ENCODE results near the gene NUMB. TPM values are rescaled to one million over a fixed set of nuclear protein-coding genes. Genes with fewer than 3 reads are reported as not detected.

Gene NUMB
- total RNA-seq, 1 experiment from 2014 or later, result 46.5 TPM

DNA sequence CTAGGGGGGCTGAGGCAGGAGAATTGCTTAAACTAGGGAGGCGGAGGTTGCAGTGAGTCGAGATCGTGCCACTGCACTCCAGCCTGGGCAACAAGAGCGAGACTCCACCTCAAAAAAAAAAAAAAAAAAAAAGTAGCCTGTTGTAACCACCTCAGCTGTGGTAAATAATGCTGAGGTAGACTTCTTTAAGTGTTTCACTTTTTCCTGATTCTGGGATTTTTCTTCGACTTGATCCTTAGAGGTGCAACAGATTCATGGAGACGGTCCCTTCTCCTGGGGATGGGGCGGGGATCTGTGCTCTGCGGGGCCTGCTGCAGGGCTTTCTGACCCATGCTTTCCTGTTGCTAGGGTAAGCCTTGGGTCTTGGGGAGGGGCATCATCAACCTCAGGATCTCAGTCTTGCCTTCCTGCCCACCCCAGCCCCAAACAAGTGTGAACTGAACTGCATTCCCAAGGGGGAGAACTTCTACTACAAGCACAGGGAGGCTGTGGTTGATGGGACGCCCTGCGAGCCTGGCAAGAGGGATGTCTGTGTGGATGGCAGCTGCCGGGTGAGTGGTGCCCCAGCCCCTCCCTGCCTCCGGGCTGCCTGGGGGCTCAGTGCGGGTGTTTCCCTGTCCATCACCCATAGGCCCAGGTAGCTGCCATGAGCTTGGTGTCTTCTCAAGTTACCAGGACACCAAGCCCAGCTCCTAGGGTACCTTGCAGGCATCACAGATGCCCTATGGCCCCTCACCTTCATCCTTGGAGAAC is 208.6 kb downstream of the NUMB start:
- Mint-ChIP-seq H3K27me3 (ENCODE audit: low read depth) (no peaks in the 10 kb centered on the region; the same call in 1 of the 2 replicates), H3K36me3 (ENCODE audit: insufficient read depth in 1 of 3, low read depth in 3 of 3) (peaks cover 0 to 7% (median 3%) of the 10 kb centered on the region in 3 experiments; a peak in 3 of 7 replicates), H3K9me3 (no peaks in the 10 kb centered on the region; a peak in 1 of 5 replicates), H3K4me3 (no peak overlapping the region), H3K4me1 (0 out of 4 replicates have a peak, but pooled peaks cover 0 to 4% of the 10 kb centered on the region in 2 experiments), H3K27ac (peak overlapping the region in 2 of 3 experiments; percentile 50 to 60; a peak in 2 of 7 replicates)
- Histone ChIP-seq H3T11ph (ENCODE audit: low read length) (no peak overlapping the region), H2AFZ (ENCODE audit: low read length) (no peak overlapping the region), H3K9ac (ENCODE audit: extremely low read depth, insufficient read length, low read length) (no peak overlapping the region), H2BK12ac (ENCODE audit: insufficient read length, low read depth, low read length) (no peak overlapping the region), H3K56ac (ENCODE audit: insufficient read length, low read depth, low read length) (no peak overlapping the region), H3K4me2 (ENCODE audit: insufficient read depth, insufficient read length, low read length) (no peak overlapping the region), H3K18ac (ENCODE audit: insufficient read length, low read depth, low read length) (no peak overlapping the region), H3K27ac (ENCODE audit: insufficient read length, low read depth, low read length) (no peak overlapping the region), H2AK5ac (ENCODE audit: insufficient read length, low read length) (no peak overlapping the region), H3K79me1 (ENCODE audit: insufficient read depth, low read depth, low read length, poor library complexity, severe bottlenecking) (no peaks in the 10 kb centered on the region), H4K91ac (ENCODE audit: insufficient read length, low read depth, low read length) (no peak overlapping the region), H3K4ac (ENCODE audit: low read depth, low read length) (no peak overlapping the region), H2BK20ac (ENCODE audit: low read depth, low read length, poor library complexity, severe bottlenecking) (no peak overlapping the region), H3K4me1 (ENCODE audit: insufficient read depth, low read length) (no peaks in the 10 kb centered on the region), H3K9me3 (ENCODE audit: control insufficient read depth, low read depth, low read length) (no peaks in the 10 kb centered on the region), H3K23ac (ENCODE audit: insufficient read length, low read depth, low read length) (no peak overlapping the region), H2BK5ac (ENCODE audit: insufficient read length, low read length) (no peak overlapping the region), H3K14ac (ENCODE audit: insufficient read depth, low read length) (no peak overlapping the region; the same call in 1 of the 2 replicates), H2BK120ac (ENCODE audit: low read depth, low read length, poor library complexity, severe bottlenecking) (no peak overlapping the region), H4K8ac (replicated peaks; ENCODE audit: insufficient read length, low read depth, low read length) (no peak overlapping the region), H3K23me2 (ENCODE audit: insufficient read length, low read depth, low read length, poor library complexity, severe bottlenecking) (no peaks in the 10 kb centered on the region), H4K5ac (ENCODE audit: insufficient read length, low read depth, low read length) (no peak overlapping the region), H3K27me3 (ENCODE audit: insufficient read depth, low read length) (no peaks in the 10 kb centered on the region), H4K20me1 (ENCODE audit: control insufficient read depth, insufficient read depth, insufficient read length) (no peaks in the 10 kb centered on the region), H3K79me2 (ENCODE audit: insufficient read depth, low read length) (no peaks in the 10 kb centered on the region), H2BK15ac (ENCODE audit: low read depth, low read length) (no peak overlapping the region)
- TF ChIP-seq, protein P1, sequence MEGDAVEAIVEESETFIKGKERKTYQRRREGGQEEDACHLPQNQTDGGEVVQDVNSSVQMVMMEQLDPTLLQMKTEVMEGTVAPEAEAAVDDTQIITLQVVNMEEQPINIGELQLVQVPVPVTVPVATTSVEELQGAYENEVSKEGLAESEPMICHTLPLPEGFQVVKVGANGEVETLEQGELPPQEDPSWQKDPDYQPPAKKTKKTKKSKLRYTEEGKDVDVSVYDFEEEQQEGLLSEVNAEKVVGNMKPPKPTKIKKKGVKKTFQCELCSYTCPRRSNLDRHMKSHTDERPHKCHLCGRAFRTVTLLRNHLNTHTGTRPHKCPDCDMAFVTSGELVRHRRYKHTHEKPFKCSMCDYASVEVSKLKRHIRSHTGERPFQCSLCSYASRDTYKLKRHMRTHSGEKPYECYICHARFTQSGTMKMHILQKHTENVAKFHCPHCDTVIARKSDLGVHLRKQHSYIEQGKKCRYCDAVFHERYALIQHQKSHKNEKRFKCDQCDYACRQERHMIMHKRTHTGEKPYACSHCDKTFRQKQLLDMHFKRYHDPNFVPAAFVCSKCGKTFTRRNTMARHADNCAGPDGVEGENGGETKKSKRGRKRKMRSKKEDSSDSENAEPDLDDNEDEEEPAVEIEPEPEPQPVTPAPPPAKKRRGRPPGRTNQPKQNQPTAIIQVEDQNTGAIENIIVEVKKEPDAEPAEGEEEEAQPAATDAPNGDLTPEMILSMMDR (conservative IDR thresholded peaks at IDR 0.05), result no peak
- DNase-seq, result no peak
- no CpG with 5 or more reads among the region's 13 CpGs for WGBS (ENCODE audit: extremely low coverage, insufficient read length, low lambda C conversion rate)
